Islet of Langerhans (tissue), 1 donor: ENCODE results near the gene MEIS2.
A peak's percentile ranks its signal among the peaks of the same experiment; 100 is the strongest.

ENCODE experiments used
- FAIRE-seq: peaks from one replicate; lab custom pipeline; 2011; peaks lifted over from hg19 to GRCh38; lab: Jason Lieb, UNC

The MEIS2 gene

DNA sequence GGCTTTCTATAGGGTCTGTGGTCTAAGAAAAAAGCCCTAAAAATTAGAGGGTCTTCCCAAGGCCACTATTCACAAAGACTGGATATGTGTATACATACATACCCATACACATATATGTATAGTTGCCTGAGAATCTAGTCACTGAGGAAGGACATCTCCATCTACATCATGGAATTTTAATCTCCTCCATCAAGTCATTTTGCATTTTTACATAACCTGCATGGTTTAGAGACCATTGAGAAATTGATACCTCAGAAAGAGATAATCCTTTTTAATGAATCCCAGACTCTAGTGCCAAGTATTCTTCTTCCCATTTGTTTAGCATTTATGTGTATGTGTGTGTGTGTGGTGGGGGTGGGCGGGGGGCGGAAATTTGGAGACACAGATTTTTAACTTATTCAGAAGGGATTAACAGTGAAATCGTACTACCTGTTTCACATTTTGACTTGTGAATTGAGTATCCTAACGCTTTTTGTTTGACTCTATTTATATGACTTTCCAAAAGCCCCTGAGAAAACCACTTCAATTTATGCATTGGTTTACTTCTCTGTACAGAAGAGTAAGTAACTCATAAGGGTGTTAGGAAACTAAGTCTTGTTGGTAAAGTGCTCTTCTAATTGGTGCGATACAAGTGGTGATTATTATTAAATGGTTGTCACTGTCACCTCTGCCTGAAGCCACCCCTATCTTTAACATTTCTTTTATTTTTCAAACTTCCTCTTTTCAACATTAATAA lies 166.9 kb downstream of the MEIS2 start:
- FAIRE-seq = no peak

DNA sequence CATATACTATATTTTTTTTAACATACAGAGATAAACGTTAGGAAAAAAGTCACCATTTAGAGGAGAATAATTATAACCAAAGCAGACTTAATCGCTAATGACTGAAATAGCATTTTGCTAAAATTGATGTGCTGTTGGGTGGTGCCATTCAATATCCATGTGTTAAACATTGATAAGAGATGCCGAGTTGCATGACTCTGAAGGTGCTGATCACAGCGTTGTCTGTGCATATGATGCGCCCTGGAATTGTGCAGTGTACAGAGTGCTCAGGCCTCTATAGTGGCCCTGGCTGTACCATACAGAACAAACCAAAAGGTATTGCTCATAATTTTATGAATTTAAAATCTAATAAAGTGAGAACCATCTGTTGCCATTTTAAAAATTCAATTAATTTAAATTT lies 168.3 kb downstream of the MEIS2 start:
- FAIRE-seq = no peak

GRCh38 chr15:36931434-36931833 lies 168.9 kb downstream of the MEIS2 start:
- FAIRE-seq = no peak

- FAIRE-seq = no peak
Measured at GRCh38 chr15:36926427-36926825, 173.9 kb downstream of the MEIS2 start.

DNA sequence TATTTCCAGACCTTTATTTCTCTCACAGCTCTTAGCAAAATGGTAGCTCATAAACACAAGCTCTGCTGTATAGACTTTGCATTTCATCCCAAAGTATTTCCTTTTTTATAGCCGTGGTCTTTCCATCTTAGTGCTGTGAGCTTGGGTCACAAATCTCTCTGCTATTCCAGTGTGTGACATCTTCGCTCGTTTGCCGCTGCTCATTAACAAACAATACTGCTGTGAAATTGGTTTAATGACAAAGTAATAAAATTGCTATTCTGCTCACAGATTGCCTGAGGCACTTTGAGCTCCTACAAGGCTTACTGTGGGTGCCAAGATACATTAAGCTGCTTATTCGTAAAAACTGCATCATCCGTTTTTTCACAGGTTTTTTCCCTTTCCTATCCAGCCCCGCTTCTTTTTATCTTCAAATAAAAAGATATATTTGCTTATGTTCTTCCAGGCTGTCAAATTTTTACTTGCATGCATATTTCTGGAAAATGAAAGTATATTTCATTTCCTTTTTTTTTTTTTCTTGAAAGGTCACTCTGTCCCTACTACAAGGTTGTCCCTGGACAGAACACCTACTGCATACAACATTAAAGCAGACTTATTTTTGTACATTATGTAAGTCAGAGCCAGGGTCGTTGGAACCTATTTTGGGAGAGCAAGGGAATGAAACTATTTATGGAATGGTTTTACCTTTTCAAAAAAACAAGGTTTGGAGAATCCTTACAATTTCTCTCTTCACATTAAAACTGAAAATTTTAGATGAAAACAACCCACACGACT lies 174.5 kb downstream of the MEIS2 start:
- FAIRE-seq = peak; percentile 58

DNA sequence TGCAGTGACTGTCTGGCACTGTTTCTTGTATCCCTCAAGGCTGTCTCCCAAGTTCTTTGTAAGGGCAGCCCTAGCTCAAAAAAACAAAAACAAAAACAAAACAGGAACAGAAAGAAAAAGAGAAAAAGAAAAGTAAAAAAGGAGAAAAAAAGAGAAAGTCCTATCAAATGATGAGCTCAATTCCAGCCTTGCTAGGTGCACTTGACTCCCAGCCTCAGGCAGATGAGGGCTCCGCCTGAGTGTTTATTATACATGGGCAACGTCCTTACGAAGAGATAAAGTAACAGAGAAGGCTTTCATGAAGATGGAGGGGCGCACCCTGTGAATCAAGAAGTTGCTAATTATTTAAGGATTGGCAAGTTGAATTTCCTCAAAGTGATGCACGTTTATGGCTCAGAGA lies 175.3 kb downstream of the MEIS2 start:
- no peak for FAIRE-seq

- no peak for FAIRE-seq
Measured at GRCh38 chr15:36924034-36924433, 176.3 kb downstream of the MEIS2 start.

GRCh38 chr15:36921484-36922091 lies 178.8 kb downstream of the MEIS2 start:
- no peak for FAIRE-seq

GRCh38 chr15:36917411-36918267 lies 182.7 kb downstream of the MEIS2 start:
- FAIRE-seq = peak; percentile 76

DNA sequence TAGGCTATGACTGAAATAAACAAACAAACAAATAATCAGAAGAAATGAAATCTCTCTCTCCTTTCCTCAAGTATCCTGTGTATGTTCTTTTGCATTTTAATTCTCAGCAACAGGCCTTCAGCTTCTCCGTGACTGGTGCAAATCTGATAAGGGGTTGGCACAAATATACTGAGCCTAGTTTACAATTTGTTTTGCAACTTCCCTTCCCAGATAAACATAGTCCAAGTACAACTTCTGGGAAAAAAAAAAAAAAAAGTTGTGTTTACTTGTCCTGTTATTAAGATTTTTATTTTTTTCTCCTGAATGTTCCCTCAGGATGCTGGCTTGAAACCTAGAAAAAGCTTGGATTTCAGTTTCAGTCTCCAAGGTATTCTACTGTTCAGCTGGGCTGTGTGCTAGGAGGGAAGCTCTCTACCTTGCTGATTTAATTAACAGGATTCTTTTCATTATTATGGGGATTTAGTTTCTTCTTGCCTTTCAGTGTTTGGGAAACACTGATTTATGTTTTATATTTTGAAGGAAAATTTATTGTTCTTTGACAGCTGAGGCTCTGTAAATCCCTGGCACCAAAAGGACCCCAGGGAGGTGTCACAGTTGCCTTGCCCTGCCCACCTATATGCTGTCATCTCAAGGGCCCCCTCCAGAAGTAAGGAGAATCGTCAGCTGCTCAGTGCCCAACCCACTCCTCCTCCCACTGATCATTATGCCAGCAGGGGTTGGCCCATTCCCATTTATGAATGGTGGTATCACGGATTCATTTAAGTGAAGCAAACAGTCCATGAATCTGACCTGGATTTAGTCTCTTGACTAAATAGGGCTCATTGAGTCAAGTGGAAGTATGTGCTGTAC lies 185.2 kb downstream of the MEIS2 start:
- FAIRE-seq = no peak

DNA sequence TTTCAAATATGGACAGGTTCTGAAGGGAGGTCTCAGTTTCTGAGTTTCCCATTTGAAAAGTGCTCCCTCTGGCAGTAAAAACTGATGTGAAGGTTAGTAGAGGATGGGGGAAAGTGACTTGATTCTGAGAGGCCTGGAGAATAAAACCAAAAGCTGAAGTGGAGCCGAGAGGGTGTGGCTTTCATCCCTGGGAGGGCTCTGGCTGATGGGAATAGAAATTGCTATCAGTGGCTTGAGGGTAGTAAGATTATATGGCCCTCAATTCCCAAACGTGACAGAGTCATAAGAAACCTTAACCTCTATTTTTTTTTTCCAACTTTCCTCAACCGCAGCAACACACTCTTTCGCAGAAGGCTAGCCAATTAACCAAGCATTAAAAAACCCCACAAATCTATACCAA lies 185.9 kb downstream of the MEIS2 start:
- FAIRE-seq = no peak

- FAIRE-seq = no peak
Measured at GRCh38 chr15:36912311-36912712, 188.0 kb downstream of the MEIS2 start.

- peak; percentile 87 for FAIRE-seq
Measured at GRCh38 chr15:36911322-36911944, 188.9 kb downstream of the MEIS2 start.

DNA sequence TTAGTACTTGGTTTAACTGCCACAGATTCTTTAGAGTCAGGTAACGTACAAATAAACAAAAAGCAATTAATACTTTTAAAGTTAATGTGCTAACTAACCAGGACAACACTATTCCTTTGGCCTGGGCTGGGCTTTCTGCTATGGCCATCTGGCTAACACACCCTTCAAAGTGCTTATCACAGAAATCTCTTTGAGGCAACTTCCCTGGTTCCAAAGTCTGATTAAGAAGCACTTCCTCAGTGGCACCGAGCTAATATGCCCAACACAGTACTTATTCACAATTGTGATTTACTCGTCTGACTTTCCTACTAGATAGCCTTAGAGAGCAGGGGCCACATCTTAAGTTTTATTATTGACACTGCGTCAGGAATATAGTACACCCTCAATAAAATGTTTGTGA lies 191.4 kb downstream of the MEIS2 start:
- FAIRE-seq = no peak

- FAIRE-seq = no peak
Measured at GRCh38 chr15:36907295-36907694, 193.1 kb downstream of the MEIS2 start.

DNA sequence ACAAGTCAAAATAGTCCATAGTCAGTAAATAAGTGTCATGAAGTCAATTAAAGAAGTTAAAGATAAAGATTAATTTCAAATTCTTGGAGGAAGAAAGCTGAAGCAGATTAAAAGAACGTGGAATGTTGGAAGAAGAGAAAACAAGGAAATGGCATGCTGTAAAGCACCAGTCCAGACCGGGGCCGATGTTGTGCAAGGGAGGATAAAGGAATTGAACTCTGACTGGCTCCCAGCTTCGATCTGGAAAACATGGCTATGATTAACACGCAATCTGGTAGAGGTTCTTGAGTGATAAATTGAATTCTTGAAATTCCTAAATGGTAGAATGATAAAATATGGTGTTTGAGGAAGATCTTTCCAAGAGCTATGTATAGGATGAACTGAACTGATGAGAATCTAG lies 194.4 kb downstream of the MEIS2 start:
- peak; percentile 66 for FAIRE-seq

GRCh38 chr15:36904715-36905114 lies 195.6 kb downstream of the MEIS2 start:
- FAIRE-seq = no peak

DNA sequence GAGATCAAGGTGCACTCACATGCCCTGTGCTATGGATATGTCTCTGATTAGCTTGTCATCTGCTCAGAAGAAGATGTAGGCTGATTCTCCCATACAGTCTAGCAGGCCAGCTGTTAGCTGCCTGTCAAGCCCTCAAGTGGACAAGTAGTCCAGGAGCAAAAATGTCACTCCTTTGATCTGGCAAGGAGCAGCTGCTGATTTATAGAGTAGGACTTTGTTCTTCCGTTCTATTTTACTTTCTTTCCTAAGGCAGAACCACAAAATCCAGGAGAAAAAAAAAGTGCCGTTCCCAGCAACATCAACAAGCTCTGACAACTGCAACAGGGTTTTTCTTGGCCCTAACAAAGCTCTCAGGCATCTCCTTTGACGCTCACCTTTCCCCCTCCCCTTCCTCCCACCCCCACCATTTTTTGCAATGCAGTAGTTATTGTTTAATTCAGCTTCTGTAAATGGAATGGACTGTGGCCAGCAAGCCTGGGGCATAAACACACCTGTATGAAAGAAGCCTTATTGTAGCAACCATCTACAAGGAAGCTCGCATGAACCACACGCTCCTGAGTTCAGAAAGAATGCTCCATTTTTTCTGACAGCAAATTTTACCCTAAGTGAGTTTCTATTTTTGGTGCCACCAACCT lies 196.3 kb downstream of the MEIS2 start:
- peak; percentile 74 for FAIRE-seq

- FAIRE-seq = peak; percentile 66
Measured at GRCh38 chr15:36903195-36903594, 197.2 kb downstream of the MEIS2 start.

GRCh38 chr15:36901012-36901411 lies 199.3 kb downstream of the MEIS2 start:
- no peak for FAIRE-seq
